Trophoblast cell (in vitro differentiated cells and primary cell): ENCODE data around the gene H2BW2.
"Not testable (repeated sequence)": the region's sequence is repeated elsewhere in the genome, so short reads cannot be mapped to it uniquely, and the experiment has no call there.

Source experiments
- DNase-seq, 2 donors: peaks; one replicate each; pipeline ENCODE4 v3.0.0-alpha.2; 2016
- H2AFZ ChIP-seq: 2 replicates; pipeline ENCODE4 v1.6.1; 2013; ENCODE audit warnings: low read length, moderate library complexity, mild to moderate bottlenecking; ENCODE audit not compliant: insufficient read depth, poor library complexity
- H2AK5ac ChIP-seq: 2 replicates; pipeline ENCODE4 v1.6.1; 2013; ENCODE audit warnings: mild to moderate bottlenecking, low read length
- H2BK120ac ChIP-seq: 2 replicates; pipeline ENCODE4 v1.6.1; 2013; ENCODE audit warnings: low read length, mild to moderate bottlenecking, moderate library complexity; ENCODE audit not compliant: insufficient read depth, poor library complexity
- H2BK12ac ChIP-seq: 2 replicates; pipeline ENCODE4 v1.6.1; 2013; ENCODE audit warnings: mild to moderate bottlenecking, low read length, moderate library complexity
- H2BK5ac ChIP-seq: 2 replicates; pipeline ENCODE4 v1.6.1; 2013; ENCODE audit warnings: low read length, low read depth, moderate library complexity, mild to moderate bottlenecking; ENCODE audit not compliant: poor library complexity
- H3K14ac ChIP-seq: 2 replicates; pipeline ENCODE4 v1.6.1; 2013; ENCODE audit warnings: mild to moderate bottlenecking, low read length
- H3K18ac ChIP-seq: 2 replicates; pipeline ENCODE4 v1.6.1; 2013; ENCODE audit warnings: mild to moderate bottlenecking, low read length
- H3K23ac ChIP-seq: 2 replicates; pipeline ENCODE4 v1.6.1; 2013; ENCODE audit warnings: low read length
- H3K27ac ChIP-seq: 2 replicates; pipeline ENCODE4 v1.5.1; 2013; ENCODE audit warnings: low read depth, mild to moderate bottlenecking, inconsistent platforms, low read length, moderate library complexity
- H3K27me3 ChIP-seq: 2 replicates; pipeline ENCODE4 v1.6.1; 2013; ENCODE audit warnings: inconsistent platforms, mild to moderate bottlenecking, low read length, moderate library complexity; ENCODE audit not compliant: insufficient read depth
- H3K36me3 ChIP-seq, 2 experiments: 1 replicate in 1 of 2; 2 replicates in 1 of 2; pipeline ENCODE4 v1.6.1; 2013; ENCODE audit warnings: low read length in 2 of 2, mild to moderate bottlenecking in 2 of 2, moderate library complexity in 1 of 2; ENCODE audit not compliant: insufficient read depth in 2 of 2, control insufficient read depth in 1 of 2
- H3K4ac ChIP-seq: 2 replicates; pipeline ENCODE4 v1.6.1; 2013; ENCODE audit warnings: low read depth, mild to moderate bottlenecking, low read length, moderate library complexity
- H3K4me1 ChIP-seq, 2 experiments: 1 replicate in 1 of 2; 2 replicates in 1 of 2; pipeline ENCODE4 v1.6.1; 2013; ENCODE audit warnings: low read length in 2 of 2, mild to moderate bottlenecking in 2 of 2, moderate library complexity in 1 of 2; ENCODE audit not compliant: insufficient read depth in 2 of 2, control insufficient read depth in 1 of 2
- H3K4me2 ChIP-seq: 2 replicates; pipeline ENCODE4 v1.6.1; 2013; ENCODE audit warnings: inconsistent platforms, mild to moderate bottlenecking, low read length, moderate library complexity
- H3K4me3 ChIP-seq: 2 replicates; pipeline ENCODE4 v1.5.1; 2013; ENCODE audit warnings: mild to moderate bottlenecking, low read depth, low read length, inconsistent platforms
- H3K79me1 ChIP-seq: one replicate; pipeline ENCODE4 v1.6.1; 2013; ENCODE audit warnings: low read length
- H3K79me2 ChIP-seq: 2 replicates; pipeline ENCODE4 v1.6.1; 2013; ENCODE audit warnings: low read length, mild to moderate bottlenecking; ENCODE audit not compliant: control insufficient read depth, insufficient read depth, poor library complexity
- H3K9ac ChIP-seq: 2 replicates; pipeline ENCODE4 v1.6.1; 2013; ENCODE audit warnings: mild to moderate bottlenecking, low read length
- H3K9me3 ChIP-seq: 2 replicates; pipeline ENCODE4 v1.6.1; 2013; ENCODE audit warnings: low read depth, mild to moderate bottlenecking, control low read depth, inconsistent platforms, low read length; ENCODE audit not compliant: insufficient read depth
- H4K12ac ChIP-seq: 2 replicates; pipeline ENCODE4 v1.6.1; 2013; ENCODE audit warnings: low read depth, mild to moderate bottlenecking, low read length, moderate library complexity
- H4K8ac ChIP-seq: 2 replicates; pipeline ENCODE4 v1.6.1; 2013; ENCODE audit warnings: low read depth, mild to moderate bottlenecking, low read length, moderate library complexity
- H4K91ac ChIP-seq: one replicate; pipeline ENCODE4 v1.6.1; 2013; ENCODE audit warnings: low read depth, mild to moderate bottlenecking, low read length, moderate library complexity
- WGBS: extraction: QIAGEN DNeasy Blood & Tissue Kit; methylation state at CpG from one replicate; pipeline ENCODE4 v1.1.7; 2013; ENCODE audit warnings: missing lambda C conversion rate; ENCODE audit not compliant: insufficient read length, insufficient coverage; ENCODE audit errors: extremely low coverage; 5-methylcytosine and 5-hydroxymethylcytosine counted together

Gene H2BW2

GRCh38 chrX:104075778-104076445, 36.2 kb downstream of the H2BW2 start, which contains the start of gene TMSB15C:
Gene TMSB15C, minus strand, starts transcription at chrX:104076236.
- H3K79me2 ChIP-seq, H2BK12ac ChIP-seq, H2BK120ac ChIP-seq, H3K27me3 ChIP-seq, H2BK5ac ChIP-seq, H3K27ac ChIP-seq, H3K4me3 ChIP-seq, H3K79me1 ChIP-seq, H2AK5ac ChIP-seq, DNase-seq, H4K12ac ChIP-seq, H3K9ac ChIP-seq, H2AFZ ChIP-seq, H3K4ac ChIP-seq, H3K4me2 ChIP-seq, H3K14ac ChIP-seq, H4K8ac ChIP-seq, H3K4me1 ChIP-seq, H4K91ac ChIP-seq, H3K36me3 ChIP-seq, H3K23ac ChIP-seq, H3K18ac ChIP-seq, H3K9me3 ChIP-seq: not testable (repeated sequence)
- WGBS = no CpG with 5 or more reads among the region's 46 CpGs

- H2BK12ac ChIP-seq, H3K4me3 ChIP-seq, H3K9me3 ChIP-seq, H2BK5ac ChIP-seq, DNase-seq, H3K4me1 ChIP-seq, H3K4me2 ChIP-seq, H3K79me2 ChIP-seq, H3K14ac ChIP-seq, H3K27ac ChIP-seq, H2BK120ac ChIP-seq, H3K9ac ChIP-seq, H4K91ac ChIP-seq, H2AK5ac ChIP-seq, H3K4ac ChIP-seq, H3K36me3 ChIP-seq, H3K23ac ChIP-seq, H3K18ac ChIP-seq, H4K8ac ChIP-seq, H2AFZ ChIP-seq, H3K79me1 ChIP-seq, H4K12ac ChIP-seq, H3K27me3 ChIP-seq: not testable (repeated sequence)
- no CpG with 5 or more reads among the region's 6 CpGs for WGBS
Measured at GRCh38 chrX:104077854-104078253, 38.1 kb downstream of the H2BW2 start.

DNA sequence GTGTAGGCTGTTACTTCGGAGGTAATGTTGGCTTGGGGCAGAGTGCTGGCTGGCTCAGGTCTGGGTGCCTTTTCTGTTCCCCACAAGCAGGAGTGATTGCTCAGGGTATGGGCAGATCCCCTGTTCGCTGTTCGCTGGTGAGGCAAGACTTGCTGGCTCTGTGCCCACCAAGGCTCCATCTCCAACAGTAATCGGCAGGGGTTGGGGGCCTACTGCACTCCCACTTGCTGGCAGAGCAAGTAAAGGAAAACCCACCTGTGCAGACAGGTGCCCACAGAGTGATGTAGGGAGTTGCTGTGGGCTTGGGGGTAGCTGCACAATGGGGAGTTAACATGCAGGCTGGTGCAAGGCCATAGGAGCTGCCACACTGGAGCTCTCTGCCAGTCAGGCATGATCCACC, 44.3 kb downstream of the H2BW2 start:
- no peak overlapping the region for H3K4me3 ChIP-seq
- no peak overlapping the region for H2AK5ac ChIP-seq
- H3K79me1 ChIP-seq = no peaks in the 10 kb centered on the region
- no CpG with 5 or more reads among the region's 4 CpGs for WGBS
- no peak overlapping the region for H4K91ac ChIP-seq
- no peak overlapping the region for H4K12ac ChIP-seq
- H3K14ac ChIP-seq = no peak overlapping the region
- H2BK12ac ChIP-seq = no peak overlapping the region
- no peaks in the 10 kb centered on the region for H3K36me3 ChIP-seq
- H4K8ac ChIP-seq = no peak overlapping the region
- H3K79me2 ChIP-seq = no peaks in the 10 kb centered on the region
- no peaks in the 10 kb centered on the region for H3K9me3 ChIP-seq
- H3K4ac ChIP-seq = no peak overlapping the region
- H2AFZ ChIP-seq = no peak overlapping the region
- H3K27ac ChIP-seq = no peak overlapping the region
- no peaks in the 10 kb centered on the region for H3K27me3 ChIP-seq
- no peak for DNase-seq
- no peak overlapping the region for H3K4me2 ChIP-seq
- no peak overlapping the region for H2BK120ac ChIP-seq
- H3K9ac ChIP-seq = no peak overlapping the region
- no peak overlapping the region for H2BK5ac ChIP-seq
- H3K4me1 ChIP-seq = no peaks in the 10 kb centered on the region
- H3K23ac ChIP-seq = no peak overlapping the region
- H3K18ac ChIP-seq = no peak overlapping the region

- no peaks in the 10 kb centered on the region for H3K4me1 ChIP-seq
- no peaks in the 10 kb centered on the region for H3K36me3 ChIP-seq
- H4K12ac ChIP-seq = no peak overlapping the region
- no CpG with 5 or more reads among the region's 5 CpGs for WGBS
- no peak overlapping the region for H3K23ac ChIP-seq
- H3K79me1 ChIP-seq = no peaks in the 10 kb centered on the region
- no peak overlapping the region for H3K27ac ChIP-seq
- H2BK120ac ChIP-seq = no peak overlapping the region
- H4K8ac ChIP-seq = no peak overlapping the region
- no peak overlapping the region for H3K18ac ChIP-seq
- H3K4ac ChIP-seq = no peak overlapping the region
- H3K9ac ChIP-seq = no peak overlapping the region
- DNase-seq = no peak
- H3K9me3 ChIP-seq = no peaks in the 10 kb centered on the region
- no peak overlapping the region for H2BK12ac ChIP-seq
- no peak overlapping the region for H3K4me3 ChIP-seq
- H2BK5ac ChIP-seq = no peak overlapping the region
- H3K79me2 ChIP-seq = no peaks in the 10 kb centered on the region
- H2AK5ac ChIP-seq = no peak overlapping the region
- H2AFZ ChIP-seq = no peak overlapping the region
- H3K14ac ChIP-seq = no peak overlapping the region
- no peak overlapping the region for H4K91ac ChIP-seq
- no peak overlapping the region for H3K4me2 ChIP-seq
- H3K27me3 ChIP-seq = no peaks in the 10 kb centered on the region
Measured at GRCh38 chrX:104084534-104085277, 45.0 kb downstream of the H2BW2 start.
